ENCODE data around the gene STMN3. TPM values are rescaled to one million over a fixed set of nuclear protein-coding genes. Genes with fewer than 3 reads are reported as not detected.

STMN3 gene
- polyA plus RNA-seq, 3 donors = 10.6 to 16.9 (median 12.6) TPM

Other genes with a start within 250 kb of the STMN3 start
- 1 to 10 TPM in 1 of 3 donors, under 1 TPM in 1, not detected in 1; 0.10 to 1.6 TPM for gene KCNQ2, start 180.8 kb downstream of the STMN3 start, polyA plus RNA-seq
- 10 to 100 TPM in 1 of 3 donors, 1 to 10 TPM in 2; 1.2 to 24.4 (median 3.2) TPM for gene EEF1A2, start 154.3 kb downstream of the STMN3 start, polyA plus RNA-seq
- gene PPDPF, start 132.7 kb downstream of the STMN3 start, polyA plus RNA-seq = 100 to 1,000 TPM; 195 to 215 (median 203) TPM
- 1 to 10 TPM in 2 of 3 donors, not detected in 1; 1.6 to 3.6 TPM for gene PTK6, start 116.0 kb downstream of the STMN3 start, polyA plus RNA-seq
- under 1 TPM in 1 of 3 donors, not detected in 2; 0.06 TPM for gene SRMS, start 105.7 kb downstream of the STMN3 start, polyA plus RNA-seq
- gene FNDC11, start 99.3 kb downstream of the STMN3 start, polyA plus RNA-seq = 1 to 10 TPM in 1 of 3 donors, under 1 TPM in 2; 0.17 to 1.0 (median 0.36) TPM
- gene HELZ2, start 79.2 kb downstream of the STMN3 start, polyA plus RNA-seq = 10 to 100 TPM; 11.3 to 22.0 (median 13.3) TPM
- 1 to 10 TPM; 6.9 to 9.6 (median 7.5) TPM for gene GMEB2, start 26.3 kb downstream of the STMN3 start, polyA plus RNA-seq
- 10 to 100 TPM in 2 of 3 donors, 1 to 10 TPM in 1; 7.3 to 16.1 (median 11.8) TPM for gene RTEL1, start 4.9 kb upstream of the STMN3 start, polyA plus RNA-seq
- gene TNFRSF6B, start 43.2 kb upstream of the STMN3 start, polyA plus RNA-seq = 10 to 100 TPM in 1 of 3 donors, 1 to 10 TPM in 2; 7.4 to 92.8 (median 9.3) TPM
- gene ARFRP1, start 54.6 kb upstream of the STMN3 start, polyA plus RNA-seq = 10 to 100 TPM; 26.9 to 50.8 (median 40.9) TPM
- gene ZGPAT, start 54.6 kb upstream of the STMN3 start, polyA plus RNA-seq = 10 to 100 TPM; 13.2 to 33.0 (median 30.7) TPM
- 10 to 100 TPM in 2 of 3 donors, 1 to 10 TPM in 1; 5.2 to 16.7 (median 10.7) TPM for gene LIME1, start 83.2 kb upstream of the STMN3 start, polyA plus RNA-seq
- gene SLC2A4RG, start 86.4 kb upstream of the STMN3 start, polyA plus RNA-seq = 100 to 1,000 TPM in 1 of 3 donors, 10 to 100 TPM in 2; 28.3 to 137 (median 72.8) TPM
- 1 to 10 TPM; 1.8 to 8.2 (median 6.1) TPM for gene ZBTB46, start 177.8 kb upstream of the STMN3 start, polyA plus RNA-seq
- gene ABHD16B, start 208.1 kb upstream of the STMN3 start, polyA plus RNA-seq = 1 to 10 TPM in 1 of 3 donors, under 1 TPM in 1, not detected in 1; 0.72 to 1.2 TPM
- gene TPD52L2, start 211.8 kb upstream of the STMN3 start, polyA plus RNA-seq = 100 to 1,000 TPM in 1 of 3 donors, 10 to 100 TPM in 2; 34.8 to 109 (median 88.8) TPM
- gene DNAJC5, start 241.7 kb upstream of the STMN3 start, polyA plus RNA-seq = 10 to 100 TPM; 19.0 to 22.9 (median 21.1) TPM

Data from adipose tissue (tissue), 3 donors.